ENCODE measurements around the gene CBX8.

DNA sequence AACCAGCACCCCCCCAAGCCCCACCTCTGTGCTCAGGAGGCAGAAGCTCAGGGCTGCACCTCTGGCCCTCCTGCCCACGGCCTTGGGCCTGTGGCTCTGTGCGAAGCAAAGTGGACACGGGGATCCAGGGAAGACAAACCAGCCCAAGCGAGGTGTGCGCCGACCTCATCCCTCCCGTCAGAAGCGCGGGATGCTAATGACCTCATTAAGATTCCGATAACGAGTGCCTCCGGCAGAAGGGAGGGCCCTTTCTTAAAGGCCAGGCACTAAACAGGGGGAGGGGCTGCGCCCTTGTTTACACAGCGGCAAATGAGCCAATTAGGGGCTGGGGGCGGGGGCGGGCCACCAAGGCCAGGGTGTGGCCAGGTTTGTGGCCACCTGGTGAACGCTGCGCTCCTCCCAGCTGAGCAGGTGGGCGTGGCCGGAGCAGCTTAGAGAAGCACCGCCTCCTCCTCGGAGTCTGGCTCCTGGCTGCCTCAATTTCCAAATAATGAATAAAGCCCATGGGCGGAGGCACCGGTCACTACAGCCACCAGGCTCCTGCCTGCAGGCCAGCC lies 39.2 kb upstream of the CBX8 start:
- TF ChIP-seq CTCF (IDR thresholded peaks at IDR 0.05) (no peak), EP300 (IDR thresholded peaks at IDR 0.05) (no peak), POLR2AphosphoS5 (IDR thresholded peaks at IDR 0.05) (no peak), POLR2A (IDR thresholded peaks at IDR 0.05) (no peak)
